Upper lobe of left lung (tissue), 6 donors: ENCODE results near the gene C4BPB. TPM values are rescaled to one million over a fixed set of nuclear protein-coding genes. Genes with fewer than 3 reads are reported as not detected.

Experiments used
- ATAC-seq, 2 donors: fragments of 200-7000 bp; cut with Tn5 transposase; one replicate each; pipeline ENCODE4 v1.9.1; 2022; ENCODE audit warnings: mild to moderate bottlenecking in 2 of 2, moderate library complexity in 2 of 2; ENCODE audit not compliant: low FRiP score in 2 of 2
- DNase-seq, 2 donors: peaks; one replicate each; pipeline ENCODE4 v3.0.0-alpha.2; 2019 to 2020
- H3K27ac ChIP-seq, 4 donors: fragments of 200-600 bp; sonication (generic); one replicate each; pipeline ENCODE4 v1.5.1; 2016 to 2019
- H3K27me3 ChIP-seq, 4 donors: fragments of 200-600 bp; sonication (generic); one replicate each; pipeline ENCODE4 v1.5.1; 2017 to 2019
- H3K36me3 ChIP-seq, 4 donors: fragments of 200-600 bp; sonication (generic); one replicate each; pipeline ENCODE4 v1.5.1; 2016 to 2019
- H3K4me1 ChIP-seq, 4 donors: fragments of 200-600 bp; sonication (generic); one replicate each; pipeline ENCODE4 v1.5.1; 2018 to 2019
- H3K4me3 ChIP-seq, 4 donors: fragments of 200-600 bp; sonication (generic); one replicate each; pipeline ENCODE4 v1.5.1; 2017 to 2019; ENCODE audit warnings: mild to moderate bottlenecking in 2 of 4, moderate library complexity in 1 of 4
- H3K9me3 ChIP-seq, 4 donors: fragments of 200-600 bp; sonication (generic); one replicate each; pipeline ENCODE4 v1.5.1; 2018 to 2019
- CTCF ChIP-seq, 6 experiments: fragments of 450-650 bp in 4 of 6; fragments of 200-600 bp in 2 of 6; sonication (generic) in 2 of 6; IDR thresholded peaks; one replicate each; pipeline ENCODE4 v1.5.1; 2016 to 2019; ENCODE audit warnings: antibody characterized with exemption in 6 of 6
- EP300 ChIP-seq, 4 donors: sonication (generic); formaldehyde crosslinking; IDR thresholded peaks; one replicate each; pipeline ENCODE4 v1.5.1; 2017; ENCODE audit warnings: antibody characterized with exemption in 4 of 4, control low read depth in 2 of 4
- POLR2A ChIP-seq, 4 donors: fragments of 450-650 bp; IDR thresholded peaks; one replicate each; pipeline ENCODE4 v1.5.1; 2016 to 2017; ENCODE audit warnings: antibody characterized with exemption in 4 of 4, mild to moderate bottlenecking in 2 of 4
- POLR2AphosphoS5 ChIP-seq, 2 donors: sonication (generic); formaldehyde crosslinking; IDR thresholded peaks; one replicate each; pipeline ENCODE4 v1.5.1; 2017; ENCODE audit warnings: antibody characterized with exemption in 2 of 2
- WGBS, 2 donors: methylation state at CpG; one replicate each; pipeline ENCODE4 v1.1.5; 2017 to 2018; 5-methylcytosine and 5-hydroxymethylcytosine counted together
- total RNA-seq, 6 donors: library from RNA; depleted of rRNA in 4 of 6; stranded (reverse); fragments of >200 nt in 4 of 6; gene quantifications; one replicate each; pipeline versions ENCODE4 v1.1.0 to v1.2.1, GENCODE V29; 2016 to 2021
- donor health status: DM: no; HTN: no; CAD: no; lungs with moderate emphysema.
- donor health status: DM: no; HTN: yes; CAD: no; lungs with severe emphysema.

Gene C4BPB
- total RNA-seq, 6 donors from 2014 or later: 1.1 to 40.9 (median 9.2) TPM

- WGBS, 2 donors: 68 to 70% methylated on average over 1 of the region's 1 CpG
- Histone ChIP-seq H3K4me3 (no peak overlapping the region), H3K4me1 (no peaks in the 10 kb centered on the region), H3K27ac (no peak overlapping the region), H3K27me3 (no peaks in the 10 kb centered on the region), H3K9me3 (peaks cover 6 to 16% (median 12%) of the 10 kb centered on the region in 4 donors), H3K36me3 (peaks cover 0 to 7% (median 0%) of the 10 kb centered on the region in 4 donors)
- ATAC-seq (no peak), DNase-seq (no peak)
- TF ChIP-seq EP300 (IDR thresholded peaks at IDR 0.05) (no peak), CTCF (IDR thresholded peaks at IDR 0.05) (no peak), POLR2A (IDR thresholded peaks at IDR 0.05) (no peak), POLR2AphosphoS5 (IDR thresholded peaks at IDR 0.05) (no peak)
Observed at GRCh38 chr1:207130252-207131036, 41.8 kb downstream of the C4BPB start.

DNA sequence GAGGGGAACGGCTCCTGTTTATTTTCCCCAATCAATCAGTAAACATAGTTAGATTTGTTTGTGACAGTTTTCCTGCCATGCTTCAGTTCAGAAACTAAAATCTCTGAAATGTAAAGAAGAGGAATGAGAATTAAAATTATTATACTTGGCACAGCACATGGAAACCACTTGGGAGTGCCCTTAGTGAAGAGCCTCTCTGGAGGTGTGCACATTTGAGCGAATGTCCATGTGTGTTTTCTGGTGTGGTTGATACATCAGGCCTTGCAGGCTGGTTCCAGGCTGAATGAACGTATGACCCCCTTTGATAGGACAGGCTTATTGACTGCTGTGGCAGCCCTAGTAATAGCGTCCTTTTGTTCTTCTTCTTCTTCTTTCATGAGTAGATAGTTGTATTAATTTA is 42.5 kb downstream of the C4BPB start:
- H3K36me3 ChIP-seq: peaks cover 0 to 7% (median 0%) of the 10 kb centered on the region in 4 donors

GRCh38 chr1:207134581-207134980 is 45.9 kb downstream of the C4BPB start:
- 86 to 96% methylated on average over 1 of the region's 1 CpG for WGBS, 2 donors
- H3K27me3 ChIP-seq: no peaks in the 10 kb centered on the region
- H3K36me3 ChIP-seq: peaks cover 0 to 3% (median 0%) of the 10 kb centered on the region in 4 donors
- peak overlapping the region in 1 of 4 donors; percentile 40 for H3K27ac ChIP-seq
- H3K4me1 ChIP-seq: no peaks in the 10 kb centered on the region
- TF ChIP-seq EP300 (IDR thresholded peaks at IDR 0.05) (no peak), CTCF (IDR thresholded peaks at IDR 0.05) (no peak), POLR2A (IDR thresholded peaks at IDR 0.05) (no peak), POLR2AphosphoS5 (IDR thresholded peaks at IDR 0.05) (no peak)
- no peak for DNase-seq
- peak in 1 of 2 donors; percentile 17 for ATAC-seq
- H3K9me3 ChIP-seq: peaks cover 0 to 3% (median under 1%) of the 10 kb centered on the region in 4 donors
- H3K4me3 ChIP-seq: no peak overlapping the region

More for the DNA sequence above, 42.5 kb downstream of the C4BPB start:
- Histone ChIP-seq H3K4me3 (no peak overlapping the region), H3K27ac (no peak overlapping the region), H3K9me3 (peaks cover 6 to 16% (median 12%) of the 10 kb centered on the region in 4 donors), H3K27me3 (no peaks in the 10 kb centered on the region), H3K4me1 (no peaks in the 10 kb centered on the region)
- ATAC-seq (no peak), DNase-seq (no peak)
- 73 to 81% methylated on average over 4 of the region's 4 CpGs for WGBS, 2 donors
- TF ChIP-seq POLR2AphosphoS5 (IDR thresholded peaks at IDR 0.05): no peak
- TF ChIP-seq EP300 (IDR thresholded peaks at IDR 0.05): no peak
- TF ChIP-seq POLR2A (IDR thresholded peaks at IDR 0.05): no peak
- TF ChIP-seq CTCF (IDR thresholded peaks at IDR 0.05): no peak

DNA sequence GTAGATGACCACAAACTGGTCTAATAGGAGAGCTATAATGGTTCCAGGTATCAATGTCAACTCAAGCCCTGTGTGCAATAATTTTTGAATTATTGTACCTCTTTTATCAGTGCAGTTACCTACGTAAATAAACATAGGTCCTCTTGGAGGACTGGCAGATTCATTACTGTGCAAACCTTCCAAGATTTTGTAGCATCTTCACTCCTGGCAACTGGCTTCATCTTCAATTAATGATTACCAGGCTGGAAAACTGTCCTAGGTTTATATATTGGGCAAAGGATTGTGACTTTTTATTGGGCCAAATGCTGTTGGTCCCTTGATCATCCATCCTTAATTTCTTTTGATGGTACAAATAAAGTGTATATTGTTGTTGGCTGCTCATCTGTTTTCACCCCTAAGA is 51.0 kb downstream of the C4BPB start:
- H3K36me3 ChIP-seq: no peaks in the 10 kb centered on the region
- no peak overlapping the region for H3K4me3 ChIP-seq
- H3K27me3 ChIP-seq: no peaks in the 10 kb centered on the region
- TF ChIP-seq POLR2A (IDR thresholded peaks at IDR 0.05) (no peak), CTCF (IDR thresholded peaks at IDR 0.05) (no peak), POLR2AphosphoS5 (IDR thresholded peaks at IDR 0.05) (no peak), EP300 (IDR thresholded peaks at IDR 0.05) (no peak)
- no peak for DNase-seq
- H3K4me1 ChIP-seq: no peaks in the 10 kb centered on the region
- no peak for ATAC-seq
- H3K9me3 ChIP-seq: no peaks in the 10 kb centered on the region
- H3K27ac ChIP-seq: no peak overlapping the region
- 96 to 100% methylated on average over 1 of the region's 1 CpG for WGBS, 2 donors
